Fibroblast of skin of abdomen (primary cell): Measurements from ENCODE around the gene LCNL1.
"Not testable (repeated sequence)": the region's sequence is repeated elsewhere in the genome, so short reads cannot be mapped to it uniquely, and the experiment has no call there.

ENCODE experiments used
- DNase-seq: peaks from one replicate; pipeline ENCODE4 v3.0.0-alpha.2; 2013

The LCNL1 gene

GRCh38 chr9:137028263-137029057 lies 45.7 kb downstream of the LCNL1 start:
- DNase-seq, result peak; percentile 34

- DNase-seq, result peak; percentile 25
These were observed 46.5 kb downstream of the LCNL1 start for GRCh38 chr9:137029058-137029936.

GRCh38 chr9:137030006-137030405 lies 47.2 kb downstream of the LCNL1 start:
- DNase-seq, result no peak

GRCh38 chr9:137030538-137031527 lies 48.0 kb downstream of the LCNL1 start:
- DNase-seq, result no peak

GRCh38 chr9:137031904-137032640 lies 49.3 kb downstream of the LCNL1 start, which contains the start of gene FUT7:
Gene FUT7, minus strand, starts transcription at chr9:137032088. Its CDS starts 97 bp downstream, at chr9:137031991.
- no peak for DNase-seq

GRCh38 chr9:137032858-137033257 lies 50.1 kb downstream of the LCNL1 start:
- no peak for DNase-seq

GRCh38 chr9:137033481-137033880 lies 50.7 kb downstream of the LCNL1 start:
- not testable (repeated sequence) for DNase-seq

GRCh38 chr9:137034039-137034708 lies 51.4 kb downstream of the LCNL1 start:
- no peak for DNase-seq

- DNase-seq, result peak; percentile 63
These were observed 52.1 kb downstream of the LCNL1 start for GRCh38 chr9:137034709-137035506.
